ENCODE data around the gene CCDC32.
A peak's percentile ranks its signal among the peaks of the same experiment; 100 is the strongest.

The CCDC32 gene

DNA sequence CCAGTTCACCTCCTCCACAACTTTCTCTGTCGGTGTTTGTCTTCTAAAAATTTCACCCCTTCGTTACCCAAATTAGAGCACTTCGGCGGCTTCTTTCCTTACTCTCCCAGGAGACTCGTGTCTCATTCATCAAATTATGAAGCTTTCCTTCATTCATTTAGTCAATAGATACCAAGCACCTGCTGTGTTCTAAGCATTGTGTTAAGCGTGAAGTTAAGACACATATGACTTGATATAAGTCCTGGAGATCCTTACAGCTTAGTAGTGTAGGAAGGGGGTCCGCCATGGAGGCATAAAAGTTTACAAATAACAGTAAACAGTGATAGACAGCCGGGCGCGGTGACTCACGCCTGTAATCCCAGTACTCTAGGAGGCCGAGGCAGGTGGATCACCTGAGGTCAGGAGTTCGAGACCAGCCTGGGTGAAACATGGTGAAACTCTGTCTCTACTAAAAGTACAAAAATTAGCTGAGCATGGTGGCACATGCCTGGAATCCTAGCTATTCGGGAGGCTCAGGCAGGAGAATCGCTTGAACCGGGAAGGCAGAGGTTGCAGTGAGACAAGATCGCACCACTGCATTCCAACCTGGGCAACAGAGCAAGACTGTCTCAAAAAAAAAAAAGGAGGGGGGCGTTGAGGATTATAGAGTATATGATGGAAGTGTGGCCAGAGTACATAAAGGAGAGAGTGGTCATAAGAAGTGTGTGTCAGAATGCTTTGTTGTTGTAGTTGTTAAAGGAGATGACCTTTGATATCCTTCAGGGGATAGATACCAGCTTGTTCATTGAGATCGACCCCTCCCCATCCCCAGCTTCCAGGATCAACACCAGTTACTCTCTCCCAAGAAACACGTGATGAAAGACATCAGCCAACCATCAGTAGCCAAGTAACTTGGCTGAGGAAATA lies 744 bp upstream of the CCDC32 start:
- no peak for DNase-seq

DNA sequence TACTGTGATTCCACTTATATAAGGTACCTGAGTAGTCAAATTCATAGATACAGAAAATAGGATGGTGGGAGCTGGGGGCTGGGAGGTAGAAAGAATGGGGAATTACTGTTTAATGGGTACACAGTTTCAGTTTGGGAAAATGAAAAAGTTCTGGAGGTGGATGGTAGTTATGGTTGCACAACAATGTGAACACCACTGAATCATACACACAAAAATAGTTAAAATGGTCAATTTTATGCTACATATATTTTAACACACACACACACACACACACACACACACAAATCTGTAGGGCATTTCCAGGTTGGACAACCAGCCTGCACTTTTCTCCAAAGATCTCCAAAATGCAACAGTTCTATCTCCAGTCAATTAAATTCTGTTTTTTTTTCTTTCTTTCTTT lies 1.4 kb downstream of the CCDC32 start:
- no peak for DNase-seq

DNA sequence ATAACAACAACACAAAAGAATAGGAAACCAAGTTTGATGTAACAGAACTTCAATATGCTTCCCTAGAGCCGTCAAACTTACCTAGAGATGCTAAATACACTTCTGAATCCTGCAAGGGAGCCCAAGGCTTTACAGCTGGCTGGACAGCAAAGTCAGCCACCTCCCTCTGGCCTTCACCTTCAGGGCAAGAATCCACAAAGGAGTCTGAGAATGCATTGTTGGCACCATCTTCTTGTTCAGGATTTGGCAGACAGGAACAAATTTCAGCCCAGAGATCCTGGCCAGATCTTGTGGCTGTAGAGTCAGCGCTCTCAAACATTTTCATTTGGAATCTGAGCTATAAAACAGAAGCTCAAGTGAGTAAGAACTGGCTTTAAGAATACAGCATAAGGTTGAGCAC lies 2.2 kb downstream of the CCDC32 start:
- no peak for DNase-seq

DNA sequence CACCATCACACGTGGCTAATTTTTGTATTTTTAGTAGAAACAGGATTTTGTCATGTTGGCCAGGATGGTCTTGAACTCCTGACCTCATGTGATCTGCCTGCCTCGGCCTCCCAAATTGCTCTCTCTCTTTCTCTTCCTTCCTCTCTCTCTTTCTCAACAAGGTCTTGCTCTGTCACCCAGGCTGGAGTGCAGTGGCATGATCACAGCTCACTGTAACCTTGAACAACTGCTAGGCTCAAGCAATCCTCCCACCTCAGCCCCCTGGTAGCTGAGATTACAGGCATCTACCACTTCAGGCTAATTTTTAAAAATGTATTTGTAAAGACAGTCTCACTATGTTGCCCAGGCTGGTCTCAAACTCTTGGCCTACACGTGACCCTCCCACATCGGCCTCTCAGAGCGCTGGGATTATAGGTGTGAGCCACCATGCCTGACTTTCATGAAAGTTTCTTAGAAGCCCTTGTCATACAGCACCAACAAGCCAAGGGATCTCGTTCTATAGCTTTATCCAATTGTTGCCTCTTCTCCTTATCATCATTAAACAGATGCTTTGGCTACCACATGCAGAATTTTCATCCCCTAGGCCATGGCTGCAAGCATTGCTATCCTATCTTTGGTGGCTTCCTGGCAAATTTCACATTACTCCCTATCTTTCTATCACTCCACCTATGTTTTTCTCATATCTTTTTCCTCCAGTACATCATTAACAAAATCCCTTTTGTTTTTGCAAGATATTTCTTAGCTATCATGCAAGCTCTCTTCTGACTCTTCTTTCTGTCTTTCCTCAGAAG lies 5.7 kb downstream of the CCDC32 start:
- DNase-seq = no peak

DNA sequence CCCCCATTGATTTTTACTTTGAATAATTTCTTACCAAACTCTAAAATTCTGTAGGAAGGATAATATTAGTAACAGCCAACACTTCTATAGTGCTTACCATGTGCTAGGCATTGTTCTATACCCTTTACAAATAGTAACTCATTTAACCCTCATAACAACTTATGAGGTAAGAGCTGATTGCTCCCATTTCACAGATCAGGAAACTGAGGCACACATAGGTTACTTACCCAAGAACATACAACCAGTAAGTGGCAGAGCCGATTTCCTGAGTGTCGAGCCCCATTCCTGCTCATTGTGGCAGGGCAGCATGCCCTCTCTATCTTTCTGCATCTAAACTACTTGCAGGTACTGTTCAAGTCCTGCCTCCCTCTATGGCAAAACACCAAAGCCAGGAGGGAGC lies 9.0 kb downstream of the CCDC32 start:
- no peak for DNase-seq

DNA sequence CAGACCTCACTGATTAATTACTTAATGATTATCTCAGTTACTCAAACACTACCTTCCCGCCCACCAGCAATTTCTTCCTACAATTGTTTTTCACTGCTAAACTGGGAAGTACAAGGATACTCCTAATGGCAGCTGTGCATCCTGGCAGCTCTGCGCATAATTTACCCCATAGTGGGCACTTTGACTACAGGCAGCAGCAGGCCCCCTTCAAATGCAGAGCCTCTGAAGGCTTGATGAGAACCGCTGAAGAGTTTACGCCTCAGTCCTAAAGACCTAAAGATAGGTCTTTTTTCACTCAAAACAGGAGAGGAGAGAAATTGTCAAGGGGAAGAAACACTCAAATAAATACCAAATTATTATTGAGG lies 10.7 kb downstream of the CCDC32 start:
- peak; percentile 54 to 87 for DNase-seq

DNA sequence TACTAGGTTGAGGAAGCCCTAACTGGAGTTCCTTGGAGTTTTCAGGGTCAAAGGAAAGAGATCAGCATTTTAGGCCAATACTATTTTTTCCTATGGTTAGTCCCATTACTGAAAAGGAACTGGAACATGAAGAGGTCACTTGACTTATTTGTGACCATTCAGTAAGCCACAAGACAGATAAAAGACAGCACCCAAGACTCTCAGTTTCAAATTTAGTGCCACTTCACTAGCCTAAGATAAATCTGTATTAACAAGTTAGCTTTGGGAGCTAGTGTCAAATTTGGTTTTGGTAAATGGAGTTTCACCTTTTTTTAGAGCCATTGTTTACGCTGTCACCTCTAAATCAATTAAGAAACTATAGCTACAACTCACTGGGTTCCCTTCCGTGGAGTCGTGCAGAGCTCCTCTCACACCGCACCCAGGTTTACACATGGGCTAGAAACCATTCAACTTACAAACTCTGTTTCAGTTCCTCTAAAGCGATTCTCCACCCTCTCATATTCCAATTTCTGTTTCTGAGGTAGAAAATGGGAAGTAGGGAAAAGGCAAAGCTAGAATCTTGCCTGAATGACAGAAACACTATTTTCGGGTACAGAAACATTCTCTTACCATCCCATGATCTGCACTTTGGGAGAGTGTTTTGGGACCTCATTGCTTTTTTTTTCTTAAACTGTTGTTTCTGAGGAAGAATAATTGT lies 14.4 kb downstream of the CCDC32 start:
- DNase-seq = no peak

DNA sequence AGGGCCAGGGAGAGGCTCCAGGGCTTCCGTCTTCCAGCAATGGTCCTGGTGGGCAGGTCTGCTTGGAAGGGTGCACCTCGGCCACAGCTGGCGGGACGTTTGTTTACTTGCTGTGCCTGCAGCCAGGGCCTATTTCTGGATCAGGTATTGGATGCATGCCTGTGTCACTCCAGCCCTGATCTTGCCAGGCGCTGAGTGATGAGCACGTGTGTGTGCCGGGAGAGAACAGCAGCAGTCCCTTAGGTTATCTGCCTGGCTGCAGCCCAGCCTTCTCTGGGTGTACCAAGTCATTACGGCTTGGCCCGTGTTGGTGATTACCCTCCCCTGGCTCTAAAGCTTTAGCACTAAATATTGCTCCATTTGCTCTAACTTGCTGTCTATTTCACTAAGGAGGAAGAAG lies 14.9 kb downstream of the CCDC32 start:
- peak; percentile 45 to 64 for DNase-seq

DNA sequence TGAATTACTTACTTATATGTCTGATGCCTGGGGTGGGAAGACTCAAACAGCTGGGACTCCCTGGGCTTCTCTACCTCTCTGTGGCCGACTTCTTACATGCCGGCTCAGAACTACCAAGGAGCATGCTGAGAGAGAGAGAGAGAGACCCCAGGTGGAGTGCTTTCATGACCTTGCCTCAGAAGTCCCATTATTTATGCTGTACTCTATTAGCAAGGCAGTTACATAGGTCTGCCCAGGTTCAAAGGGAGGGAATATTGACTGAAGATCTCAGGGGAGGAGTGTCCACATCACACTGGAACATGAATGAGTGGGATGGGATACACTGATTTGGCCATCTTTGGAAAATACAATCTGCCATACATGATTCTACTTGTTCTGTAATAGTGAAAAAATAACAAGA lies 16.2 kb downstream of the CCDC32 start:
- DNase-seq = no peak

DNA sequence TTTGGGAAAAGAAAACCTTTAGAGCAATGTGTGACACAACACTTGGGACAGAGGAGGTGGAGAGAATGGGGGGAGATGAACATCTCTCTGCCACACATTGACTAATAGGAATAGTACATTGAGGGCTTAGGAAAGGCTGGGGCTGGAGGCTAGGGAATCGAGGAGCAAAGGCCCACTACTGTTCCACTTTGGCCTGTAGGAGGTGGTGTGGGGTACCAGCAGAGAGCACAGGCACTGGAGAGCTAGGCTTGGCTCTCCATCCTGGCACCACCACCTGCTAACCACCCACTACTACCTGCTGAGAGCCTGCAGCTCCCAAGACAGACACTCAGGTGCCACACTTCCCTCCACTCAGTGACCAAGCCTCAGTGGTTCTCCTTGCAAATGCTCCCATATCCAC lies 19.4 kb downstream of the CCDC32 start:
- DNase-seq = no peak

DNA sequence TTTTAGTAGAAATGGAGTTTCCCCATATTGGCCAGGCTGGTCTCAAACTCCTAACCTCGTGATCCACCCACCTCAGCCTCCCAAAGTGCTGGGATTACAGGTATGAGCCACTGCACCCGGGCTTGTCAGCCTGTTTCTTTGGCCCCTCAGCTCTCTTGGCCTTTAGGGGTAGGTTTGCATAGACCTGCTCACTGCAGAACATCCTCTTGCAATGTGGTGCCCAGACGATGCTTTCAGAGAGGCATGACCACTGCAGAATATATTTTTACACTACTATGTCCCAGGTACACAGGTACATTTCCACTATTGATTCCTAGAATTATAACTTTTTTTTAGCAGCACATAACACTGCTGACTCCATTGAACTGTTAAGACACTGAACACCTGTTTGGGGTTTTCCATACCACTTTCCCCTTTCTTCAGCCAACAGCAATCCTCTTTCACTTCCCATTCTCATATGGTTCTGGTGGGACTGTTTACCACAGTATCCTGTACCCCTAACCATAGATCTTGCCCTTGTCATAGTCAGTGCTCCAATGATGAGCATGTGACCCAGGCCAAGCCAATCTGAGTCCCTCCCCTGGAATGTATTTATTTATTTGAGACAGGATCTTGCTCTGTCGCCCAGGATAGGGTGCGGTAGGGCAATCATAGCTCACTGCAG lies 21.1 kb downstream of the CCDC32 start:
- no peak for DNase-seq

DNA sequence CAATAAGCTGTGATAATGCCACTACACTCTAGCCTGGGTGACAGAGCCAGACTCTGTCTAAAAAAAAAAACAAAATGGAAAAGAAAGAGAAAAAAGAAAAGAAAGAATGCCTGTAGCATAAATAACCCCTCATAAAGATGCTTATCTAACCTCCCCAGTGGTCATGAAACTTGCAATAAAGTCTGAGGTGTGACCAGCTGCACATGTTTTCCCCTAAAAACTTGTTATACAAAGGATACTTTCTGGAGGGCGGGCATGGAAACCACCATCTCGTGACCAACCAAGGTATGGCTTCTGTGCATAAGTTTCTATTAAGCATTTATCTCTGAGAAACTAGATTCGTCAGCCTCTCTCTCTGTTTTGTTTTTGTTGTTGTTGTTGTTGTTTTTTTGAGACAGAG lies 21.8 kb downstream of the CCDC32 start:
- no peak for DNase-seq

DNA sequence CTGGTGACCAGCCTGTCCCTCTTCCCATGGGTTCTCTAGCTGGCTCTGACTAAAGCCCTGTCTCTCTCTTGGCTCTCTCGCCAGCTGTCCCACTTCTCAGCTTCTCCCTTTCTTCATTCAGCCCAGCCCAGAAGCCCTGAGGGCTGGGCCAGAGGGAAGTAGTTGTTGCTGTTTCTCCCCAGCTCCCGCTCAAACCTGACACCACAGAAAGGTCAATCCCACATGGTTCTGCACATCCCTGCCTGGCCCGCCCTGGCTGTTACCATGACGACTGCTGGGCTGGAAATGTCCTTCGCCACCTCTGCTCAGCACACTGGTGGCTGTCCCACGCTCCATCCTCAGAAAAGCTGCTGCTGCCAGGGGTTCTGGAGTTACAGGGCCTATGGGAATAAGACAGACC lies 25.9 kb downstream of the CCDC32 start:
- no peak for DNase-seq

DNA sequence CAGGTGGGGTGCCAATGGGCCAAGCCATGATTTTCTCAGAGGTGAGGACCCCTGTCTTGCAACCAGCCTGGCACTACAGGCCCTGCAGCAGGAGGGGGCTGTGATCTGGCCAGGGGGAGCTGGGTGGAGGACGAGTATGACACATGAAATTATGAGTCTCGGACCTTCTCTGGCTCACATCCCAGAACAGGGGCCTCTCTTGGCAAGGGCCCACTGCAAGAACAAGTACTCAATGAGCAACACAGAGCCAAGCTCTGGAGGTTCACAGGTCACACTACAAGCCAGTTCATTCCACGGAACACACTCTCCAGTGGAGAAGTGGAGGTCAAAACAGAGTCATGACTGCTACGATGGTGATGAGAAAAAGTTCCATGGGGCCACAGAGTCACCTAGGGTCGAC lies 28.3 kb downstream of the CCDC32 start:
- DNase-seq = no peak

DNA sequence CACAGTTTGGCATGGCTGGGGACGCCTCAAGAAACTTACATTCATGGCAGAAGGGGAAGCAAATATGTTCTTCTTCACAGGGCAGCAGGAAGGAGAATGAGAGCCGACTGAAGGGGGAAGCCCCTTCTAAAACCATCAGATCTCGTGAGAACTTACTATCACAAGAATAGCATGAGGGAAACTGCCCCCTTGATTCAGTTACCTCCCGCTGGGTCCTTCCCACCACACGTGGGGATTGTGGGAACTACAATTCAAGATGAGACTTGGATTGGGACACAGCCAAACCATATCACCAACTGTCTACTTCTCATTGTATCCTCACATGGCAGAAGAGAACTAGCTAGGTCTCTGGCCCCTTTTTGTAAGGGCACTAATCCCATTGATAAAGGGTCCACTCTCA lies 30.5 kb downstream of the CCDC32 start:
- no peak for DNase-seq

DNA sequence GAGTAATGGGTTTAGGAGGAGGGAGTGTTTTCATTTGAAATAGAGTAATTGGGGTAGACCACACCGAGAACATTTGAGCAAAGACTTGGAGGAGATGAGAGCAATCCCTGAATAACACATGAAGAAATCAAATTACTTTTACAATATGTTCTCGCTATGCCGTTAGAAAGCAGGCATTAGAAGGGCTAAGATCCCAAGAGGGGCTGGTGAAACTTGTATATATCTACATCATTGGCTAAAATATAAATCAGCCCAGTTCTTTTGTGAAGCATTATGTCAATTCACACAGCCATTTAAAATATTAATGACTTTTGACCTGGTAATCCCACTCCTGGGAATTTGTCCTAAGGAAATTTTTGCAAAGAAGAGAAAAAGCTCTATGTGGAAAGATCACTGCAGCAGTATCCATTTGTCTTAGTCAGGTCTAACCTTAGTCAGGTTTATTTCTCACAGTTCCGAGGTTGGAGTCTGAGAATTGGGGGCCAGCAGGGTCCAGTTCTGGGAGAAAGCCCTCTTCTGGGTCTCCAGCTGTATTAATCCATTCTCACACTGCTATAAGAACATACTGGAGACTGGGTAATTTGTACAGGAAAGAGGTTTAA lies 31.0 kb downstream of the CCDC32 start:
- no peak for DNase-seq

DNA sequence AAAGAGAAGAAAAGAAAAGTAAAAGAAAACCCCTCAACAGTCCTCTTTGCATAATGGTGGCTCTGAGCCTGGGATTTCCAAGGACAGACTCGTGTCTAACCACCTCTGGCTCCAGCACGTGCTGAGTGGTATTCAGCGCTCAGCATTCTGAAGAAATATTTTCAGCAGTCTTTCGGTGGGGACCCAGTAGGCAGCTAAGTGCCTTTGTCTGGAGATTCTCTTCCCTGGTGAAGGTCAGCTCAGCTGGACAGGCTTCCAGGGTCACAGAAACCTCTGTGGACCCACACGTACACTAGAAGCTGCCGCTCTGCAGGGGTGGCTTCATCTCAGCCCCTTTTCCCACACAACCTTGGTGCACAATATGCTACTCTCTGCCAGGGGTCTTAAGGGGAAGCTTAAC lies 36.0 kb downstream of the CCDC32 start:
- DNase-seq = no peak

DNA sequence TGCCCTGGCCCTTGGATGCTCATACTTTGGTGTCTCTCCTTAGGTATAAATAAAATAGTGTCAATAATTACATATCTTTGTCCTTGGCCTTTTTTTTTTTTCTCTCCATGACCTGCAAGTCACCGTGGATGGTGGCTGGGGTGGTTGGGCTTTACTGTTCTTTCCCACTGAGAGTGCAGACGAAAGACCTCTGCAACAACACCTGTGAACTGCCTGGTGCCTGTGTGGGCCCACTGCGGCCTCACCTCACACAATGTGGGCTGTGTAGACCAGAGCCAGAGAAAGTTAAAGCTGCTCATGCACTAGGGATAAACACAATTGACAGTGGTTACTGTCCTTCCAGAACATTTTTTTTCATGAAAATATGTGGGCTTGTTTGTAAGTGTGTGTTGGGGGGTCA lies 39.0 kb downstream of the CCDC32 start:
- DNase-seq = no peak

DNA sequence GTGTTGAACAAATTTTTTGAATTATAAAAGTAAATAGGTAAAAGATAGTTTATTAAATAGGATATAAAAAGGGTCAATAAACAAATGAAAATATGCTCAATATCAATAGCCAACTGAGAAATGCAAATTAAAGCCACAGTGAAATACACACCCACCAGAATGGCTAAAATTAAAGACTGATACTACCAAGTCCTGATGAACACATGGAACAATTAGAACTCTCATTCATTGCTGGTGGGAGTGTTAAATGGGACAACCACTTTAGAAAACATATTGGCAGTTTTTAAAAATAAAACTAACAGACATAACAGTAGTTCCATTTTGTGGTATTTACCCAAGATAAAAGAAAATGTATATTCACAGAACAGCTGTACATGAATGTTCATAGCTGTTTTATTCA lies 41.2 kb downstream of the CCDC32 start:
- DNase-seq = no peak

DNA sequence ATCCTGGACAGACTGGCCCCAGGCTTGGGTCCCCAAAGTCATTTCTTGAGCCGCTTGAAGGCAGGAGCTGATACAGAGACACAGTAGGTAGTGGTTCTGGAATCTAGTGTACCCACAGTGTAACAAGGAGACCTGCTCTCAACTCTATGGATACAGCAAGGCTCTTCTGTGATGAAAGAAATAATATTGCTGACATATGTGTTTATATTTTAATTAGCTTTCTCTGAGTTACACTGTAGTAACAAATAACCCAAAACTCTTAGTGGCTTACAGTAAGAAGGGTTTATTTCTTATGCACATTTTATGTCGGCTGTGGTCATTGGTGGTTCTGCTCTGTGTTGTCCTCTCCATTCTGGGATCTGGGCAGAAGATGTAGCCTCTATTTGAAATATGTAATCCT lies 48.5 kb downstream of the CCDC32 start:
- DNase-seq = no peak

DNA sequence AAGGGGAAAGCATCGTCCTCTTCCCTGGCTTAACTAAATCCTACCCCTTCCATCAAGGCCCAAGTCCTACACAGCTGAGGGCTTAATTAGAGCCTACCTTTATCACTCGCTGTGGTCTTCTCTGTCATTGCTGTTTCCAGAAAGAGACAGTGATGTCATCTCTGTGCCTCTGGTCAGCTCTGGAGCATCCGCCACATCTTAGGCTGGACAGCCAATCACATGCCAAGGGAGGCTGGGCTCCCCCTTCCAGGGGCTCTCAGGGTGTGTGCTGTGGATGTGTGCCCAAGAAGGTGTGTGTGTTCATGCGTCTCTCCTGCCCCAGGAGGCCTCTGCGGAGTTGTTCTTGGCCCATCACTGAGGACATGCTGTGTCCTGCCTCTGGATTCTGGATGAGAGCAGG lies 51.2 kb downstream of the CCDC32 start:
- no peak for DNase-seq

DNA sequence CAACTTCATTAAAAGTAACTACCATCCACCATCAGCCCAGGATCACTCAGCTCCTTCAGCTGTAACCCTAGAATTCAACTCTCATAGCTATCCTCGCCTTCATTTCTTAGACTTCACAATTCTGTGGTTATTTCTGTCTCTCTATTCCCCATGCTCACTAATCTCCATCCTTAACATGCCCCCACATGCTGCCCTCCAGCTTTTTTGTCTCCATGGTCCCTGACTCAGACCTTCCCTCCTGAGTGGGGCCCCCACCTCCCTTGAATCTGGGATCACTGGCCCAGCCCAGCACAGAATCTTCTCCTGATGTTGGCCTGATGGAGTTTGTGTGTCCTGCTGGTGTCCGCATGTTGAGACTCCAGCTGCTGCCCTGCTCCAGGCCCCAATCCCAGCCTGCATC lies 52.4 kb downstream of the CCDC32 start:
- no peak for DNase-seq

Data from NCI-H2081 (cell line).